Cortex of kidney (tissue), 1 donor: Measurements from ENCODE around the gene RXFP2.

ENCODE experiments used
- DNase-seq: peaks from one replicate; lab custom pipeline; 2025; lab: John Stamatoyannopoulos, UW

RXFP2 gene, protein sequence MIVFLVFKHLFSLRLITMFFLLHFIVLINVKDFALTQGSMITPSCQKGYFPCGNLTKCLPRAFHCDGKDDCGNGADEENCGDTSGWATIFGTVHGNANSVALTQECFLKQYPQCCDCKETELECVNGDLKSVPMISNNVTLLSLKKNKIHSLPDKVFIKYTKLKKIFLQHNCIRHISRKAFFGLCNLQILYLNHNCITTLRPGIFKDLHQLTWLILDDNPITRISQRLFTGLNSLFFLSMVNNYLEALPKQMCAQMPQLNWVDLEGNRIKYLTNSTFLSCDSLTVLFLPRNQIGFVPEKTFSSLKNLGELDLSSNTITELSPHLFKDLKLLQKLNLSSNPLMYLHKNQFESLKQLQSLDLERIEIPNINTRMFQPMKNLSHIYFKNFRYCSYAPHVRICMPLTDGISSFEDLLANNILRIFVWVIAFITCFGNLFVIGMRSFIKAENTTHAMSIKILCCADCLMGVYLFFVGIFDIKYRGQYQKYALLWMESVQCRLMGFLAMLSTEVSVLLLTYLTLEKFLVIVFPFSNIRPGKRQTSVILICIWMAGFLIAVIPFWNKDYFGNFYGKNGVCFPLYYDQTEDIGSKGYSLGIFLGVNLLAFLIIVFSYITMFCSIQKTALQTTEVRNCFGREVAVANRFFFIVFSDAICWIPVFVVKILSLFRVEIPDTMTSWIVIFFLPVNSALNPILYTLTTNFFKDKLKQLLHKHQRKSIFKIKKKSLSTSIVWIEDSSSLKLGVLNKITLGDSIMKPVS

DNA sequence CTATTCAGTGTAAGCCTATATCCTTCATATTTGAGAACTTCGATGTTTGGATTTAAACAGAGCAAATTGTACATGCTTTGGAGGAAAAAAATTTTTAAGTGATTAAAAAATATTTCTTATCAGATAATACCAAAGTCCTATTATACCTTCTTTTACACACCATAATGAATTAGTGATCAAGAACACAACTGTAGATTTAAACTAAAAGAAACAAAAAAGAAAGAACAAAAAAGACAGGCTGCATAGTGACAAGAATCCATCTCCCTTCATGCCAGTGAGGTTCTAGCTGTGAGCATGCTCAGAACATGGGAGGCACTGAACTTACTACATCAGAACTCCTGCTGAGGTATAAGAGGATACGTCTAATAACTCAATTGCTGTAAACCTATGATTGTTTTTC is at the start of gene RXFP2:
RXFP2 (plus strand) TSS at position 301 of the 400 bp plus-strand sequence; CDS start at position 388, 87 bp downstream.
- no peak for DNase-seq

- DNase-seq: no peak
These were observed 42.0 kb upstream of the RXFP2 start for GRCh38 chr13:31697290-31697689.

GRCh38 chr13:31699650-31700049 is 39.7 kb upstream of the RXFP2 start:
- DNase-seq: no peak

- no peak for DNase-seq
These were observed 35.5 kb upstream of the RXFP2 start for GRCh38 chr13:31703780-31704179.

DNA sequence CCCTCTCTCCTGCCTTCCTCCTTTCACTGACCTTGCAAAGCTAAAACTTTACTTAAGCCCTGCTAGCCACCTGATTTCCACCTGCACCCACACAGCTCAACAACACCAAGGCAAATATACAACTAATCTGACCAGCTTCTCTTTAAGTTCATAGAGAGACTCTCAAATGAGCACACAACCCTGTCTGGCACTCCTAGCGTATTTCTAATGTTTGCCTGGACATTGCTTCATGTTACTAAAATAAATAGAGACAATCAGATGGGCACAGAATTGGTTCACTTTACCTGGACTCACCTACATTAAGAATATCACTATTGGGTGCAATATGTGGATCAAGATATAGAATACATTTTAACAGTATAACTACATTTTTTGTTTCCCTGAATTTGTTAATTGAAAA is 33.2 kb upstream of the RXFP2 start:
- DNase-seq: no peak

- no peak for DNase-seq
These were observed 21.7 kb upstream of the RXFP2 start for GRCh38 chr13:31717583-31717982.

DNA sequence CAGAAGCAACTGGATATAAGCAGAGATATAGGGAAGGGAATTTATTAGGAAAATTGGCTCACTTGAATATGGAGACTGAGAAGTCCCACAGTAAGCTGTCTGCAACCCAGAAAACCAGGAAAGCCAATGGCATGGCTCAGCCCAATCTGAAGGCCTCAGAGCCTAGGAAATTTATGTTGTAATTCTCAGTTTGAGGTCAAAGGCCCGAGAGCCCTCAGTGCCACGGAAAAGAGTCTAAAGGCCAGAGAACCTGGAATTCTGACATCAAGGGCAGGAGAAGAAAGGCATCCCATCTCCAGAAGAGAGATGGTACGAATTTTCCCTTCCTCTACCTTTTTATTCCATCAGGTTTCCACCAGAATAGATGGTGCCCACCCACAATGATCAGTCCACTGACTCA is 20.1 kb upstream of the RXFP2 start:
- no peak for DNase-seq

DNA sequence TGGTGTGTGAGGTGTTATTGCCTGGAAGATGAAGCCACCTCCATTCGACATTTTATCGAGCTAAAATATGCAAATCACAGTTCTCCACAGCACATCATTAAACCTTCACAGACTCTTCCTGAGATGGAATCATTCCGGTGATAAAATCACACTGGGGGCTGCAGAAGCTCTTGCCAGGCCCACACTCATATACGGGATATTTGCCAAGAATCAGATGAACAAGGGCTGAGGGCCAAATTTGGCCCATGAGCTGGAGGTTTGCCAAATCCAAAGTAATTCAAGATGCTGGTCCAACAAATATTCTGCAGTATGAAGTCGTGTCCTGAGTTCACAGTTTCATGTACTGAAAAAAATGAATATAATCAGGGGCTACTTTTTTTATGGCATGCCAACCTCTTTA is 16.7 kb upstream of the RXFP2 start:
- DNase-seq: no peak

- DNase-seq: no peak
These were observed 13.5 kb upstream of the RXFP2 start for GRCh38 chr13:31725841-31726240.

DNA sequence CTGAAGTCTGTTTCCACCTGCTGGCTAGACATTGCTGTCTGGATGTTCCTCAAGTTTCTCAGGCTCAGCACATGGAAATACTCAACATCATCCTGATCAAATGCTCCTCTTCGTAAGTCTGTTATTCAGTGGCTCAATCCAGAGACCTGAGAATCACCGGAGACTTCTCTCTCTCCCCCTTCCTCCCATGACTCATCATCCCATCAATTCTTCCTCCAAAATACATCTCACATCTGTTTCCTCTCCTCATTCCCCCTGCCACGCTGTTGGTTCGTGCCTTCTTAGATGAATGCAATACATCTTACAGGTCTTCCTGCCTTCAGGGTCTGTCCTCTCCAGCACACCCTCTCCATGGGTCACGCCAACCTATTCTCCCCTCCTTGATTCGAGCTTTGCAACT is 7.4 kb upstream of the RXFP2 start:
- DNase-seq: no peak

DNA sequence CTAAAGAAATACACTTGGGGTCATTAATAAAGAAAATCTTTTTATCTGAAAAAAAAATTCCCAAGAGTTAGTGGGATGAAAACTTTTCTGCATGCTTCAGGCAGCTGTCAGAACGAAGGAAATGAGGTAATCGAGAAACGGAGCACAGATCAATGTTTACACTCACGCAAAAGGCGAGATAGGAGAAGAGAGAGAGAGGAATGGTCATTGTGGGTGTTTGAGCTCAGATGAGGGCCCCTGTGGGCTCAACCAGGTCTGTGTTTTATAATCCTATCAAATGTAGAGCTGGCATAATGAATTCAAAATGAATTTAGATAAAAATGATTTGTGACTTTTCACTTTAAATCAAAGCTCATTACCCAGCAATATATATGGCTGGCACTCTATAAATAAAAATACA is 6.3 kb upstream of the RXFP2 start:
- DNase-seq: no peak

DNA sequence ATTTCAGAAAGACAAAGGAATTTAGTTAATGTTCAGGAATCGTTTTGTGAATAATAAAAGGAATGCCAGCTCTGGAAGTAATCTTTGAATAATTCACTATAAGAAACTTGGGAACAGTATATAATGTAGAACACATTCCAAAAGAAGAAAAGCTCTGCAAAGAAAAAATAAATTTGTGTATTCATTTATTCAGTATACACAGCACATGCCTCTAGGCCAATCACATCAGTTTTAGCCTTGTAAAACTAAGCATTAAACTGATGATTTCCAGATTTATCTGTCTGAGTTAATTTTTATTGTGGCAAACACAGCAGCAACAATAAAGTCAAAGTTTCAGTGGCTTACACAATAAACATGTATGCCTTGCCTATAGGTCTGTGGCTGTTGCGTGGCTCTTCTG is 5.7 kb upstream of the RXFP2 start:
- DNase-seq: no peak

DNA sequence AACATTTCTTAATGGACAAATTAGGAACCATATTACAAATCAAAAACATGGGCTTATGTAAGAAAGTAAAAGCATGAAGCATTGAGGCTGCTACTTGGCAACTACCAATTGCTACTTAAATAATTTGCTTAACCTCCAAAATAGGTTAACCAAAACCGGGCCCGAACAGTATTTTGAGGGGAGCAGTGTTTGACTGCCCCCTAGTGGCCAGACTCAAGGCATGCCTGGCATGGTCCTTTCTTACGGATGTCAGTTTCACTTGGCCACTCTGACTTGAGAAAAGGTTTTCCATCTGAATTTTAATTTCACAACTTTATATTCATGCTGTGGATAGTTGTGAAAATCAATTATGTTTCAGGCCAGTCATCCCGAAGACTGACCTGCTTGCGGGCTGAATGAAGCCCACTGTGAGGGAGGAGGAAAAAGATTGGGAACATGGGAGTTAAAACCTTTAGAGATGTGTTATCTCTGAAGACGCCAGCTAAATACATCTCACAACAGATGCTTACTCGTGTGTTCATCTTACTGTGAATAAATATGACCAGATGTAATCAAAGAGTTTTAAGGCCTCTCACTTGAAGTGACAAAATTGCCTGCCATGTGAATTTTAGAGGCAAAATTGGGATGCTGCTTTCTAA is 2.9 kb downstream of the RXFP2 start:
- DNase-seq: no peak

GRCh38 chr13:31747291-31747690 is 8.0 kb downstream of the RXFP2 start:
- no peak for DNase-seq

GRCh38 chr13:31747966-31748365 is 8.6 kb downstream of the RXFP2 start:
- no peak for DNase-seq

GRCh38 chr13:31749929-31750328 is 10.6 kb downstream of the RXFP2 start:
- no peak for DNase-seq

- no peak for DNase-seq
These were observed 15.9 kb downstream of the RXFP2 start for GRCh38 chr13:31755211-31755610.

- no peak for DNase-seq
These were observed 16.5 kb downstream of the RXFP2 start for GRCh38 chr13:31755803-31756212.

DNA sequence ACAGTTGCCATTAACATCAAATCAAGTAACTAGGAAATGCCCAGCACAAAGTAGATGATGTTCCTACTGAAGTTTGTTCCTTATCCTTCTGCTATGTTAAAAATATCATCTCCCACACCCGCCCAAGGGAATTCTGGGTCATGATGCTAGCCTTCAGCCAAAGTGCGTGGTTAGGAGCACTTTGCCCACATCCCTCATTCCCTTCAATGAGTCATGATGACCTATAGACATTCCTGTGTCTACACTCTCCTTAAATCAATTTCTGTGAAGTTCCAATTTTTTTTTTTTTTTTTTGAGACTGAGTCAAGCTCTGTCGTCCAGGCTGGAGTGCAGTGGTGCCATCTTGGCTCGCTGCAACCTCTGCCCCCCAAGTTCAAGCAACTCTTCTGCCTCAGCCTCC is 17.0 kb downstream of the RXFP2 start:
- DNase-seq: no peak

DNA sequence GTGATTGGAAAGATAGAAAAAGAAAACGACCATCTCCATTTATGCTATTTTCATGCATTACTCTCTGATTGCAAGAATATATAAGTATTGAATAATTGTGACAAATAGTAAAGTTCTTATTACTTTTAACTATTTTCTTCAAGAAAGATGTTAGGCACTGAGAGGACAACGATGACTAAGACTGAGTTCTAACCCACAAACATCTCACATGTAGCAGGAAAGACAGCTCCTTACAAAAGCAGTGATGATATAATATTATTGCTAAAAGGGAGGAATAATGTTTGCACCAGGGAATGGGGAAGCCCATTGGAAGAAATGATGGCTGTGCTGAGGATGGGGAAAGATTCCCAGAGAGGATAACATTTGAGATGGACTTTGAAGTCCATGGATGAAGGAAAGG is 22.6 kb downstream of the RXFP2 start:
- DNase-seq: no peak

DNA sequence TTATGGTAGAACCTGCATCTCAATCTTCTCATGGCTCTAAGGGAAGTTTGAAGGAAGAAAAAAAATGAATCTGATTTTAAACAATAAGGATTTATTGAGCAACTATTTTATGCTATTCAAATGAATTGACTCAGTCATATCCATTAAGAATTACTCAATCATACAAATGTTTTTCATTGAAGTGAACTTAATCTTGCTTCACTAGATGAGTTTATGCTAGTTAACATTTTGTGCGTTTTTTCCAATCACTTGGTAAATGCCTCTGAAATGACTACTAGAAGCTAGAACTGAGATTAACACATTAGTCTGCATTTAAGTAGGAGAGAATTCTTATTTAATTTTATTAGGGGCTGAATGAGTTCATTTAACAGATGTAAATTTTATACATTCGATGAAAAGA is 25.2 kb downstream of the RXFP2 start:
- DNase-seq: no peak

GRCh38 chr13:31765138-31765785 is 25.9 kb downstream of the RXFP2 start:
- DNase-seq: no peak
